Ishikawa (cell line): ENCODE measurements around the gene DOCK8.

Source experiments
- CEBPB ChIP-seq: IDR thresholded peaks from 2 replicates; pipeline ENCODE4 v1.6.1; 2012
- CREB1 ChIP-seq: IDR thresholded peaks from 2 replicates; pipeline ENCODE4 v1.6.1; 2012; ENCODE audit warnings: low read depth
- EGR1 ChIP-seq: IDR thresholded peaks from 2 replicates; pipeline ENCODE4 v1.6.1; 2012
- EP300 ChIP-seq: IDR thresholded peaks from 2 replicates; pipeline ENCODE4 v1.6.1; 2012; ENCODE audit warnings: borderline replicate concordance
- FOXM1 ChIP-seq: IDR thresholded peaks from 2 replicates; pipeline ENCODE4 v1.6.1; 2012; ENCODE audit warnings: low read depth, borderline replicate concordance
- NFIC ChIP-seq: IDR thresholded peaks from 2 replicates; pipeline ENCODE4 v1.6.1; 2012
- RAD21 ChIP-seq: IDR thresholded peaks from 2 replicates; pipeline ENCODE4 v1.6.1; 2012; ENCODE audit warnings: low read depth
- TAF1 ChIP-seq: IDR thresholded peaks from 2 replicates; pipeline ENCODE4 v1.6.1; 2012; ENCODE audit warnings: low read depth, mild to moderate bottlenecking
- TCF12 ChIP-seq: IDR thresholded peaks from 2 replicates; pipeline ENCODE4 v1.6.1; 2012; ENCODE audit warnings: low read depth
- TEAD4 ChIP-seq: IDR thresholded peaks from 2 replicates; pipeline ENCODE4 v1.6.1; 2012
- YY1 ChIP-seq: IDR thresholded peaks from 2 replicates; pipeline ENCODE4 v1.6.1; 2012; ENCODE audit warnings: low read depth
- ZBTB7A ChIP-seq: IDR thresholded peaks from 2 replicates; pipeline ENCODE4 v1.6.1; 2012; ENCODE audit warnings: low read depth
- TF ChIP-seq, protein P1 (sequence below): IDR thresholded peaks from 2 replicates; pipeline ENCODE4 v1.6.1; 2012
- TF ChIP-seq, protein P2 (sequence below): IDR thresholded peaks from 2 replicates; pipeline ENCODE4 v1.6.1; 2012
- TF ChIP-seq, protein P3 (sequence below): IDR thresholded peaks from 2 replicates; pipeline ENCODE4 v1.6.1; 2012; ENCODE audit warnings: low read depth, mild to moderate bottlenecking

DOCK8 gene

DNA sequence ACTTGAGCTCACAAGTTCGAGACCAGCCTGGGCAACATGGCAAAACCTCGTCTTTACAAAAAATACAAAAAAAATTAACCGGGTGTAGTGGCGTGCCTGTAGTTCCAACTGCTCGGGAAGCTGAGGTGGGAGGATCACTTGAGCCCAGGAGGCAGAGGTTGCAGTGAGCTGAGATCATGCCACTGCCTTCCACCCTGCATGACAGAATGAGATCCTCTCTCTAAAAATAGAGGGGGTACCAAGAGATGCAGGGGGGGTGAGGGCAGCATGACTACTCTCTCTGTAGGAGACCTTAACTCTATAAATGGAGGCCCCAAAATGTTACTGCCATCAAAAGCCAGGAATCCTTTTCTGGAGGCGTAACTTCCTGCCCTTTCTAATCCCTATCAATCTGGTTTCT is 243.9 kb downstream of the DOCK8 start:
- TF ChIP-seq TAF1: no peak
- no peak for TF ChIP-seq TEAD4
- TF ChIP-seq FOXM1: no peak
- no peak for TF ChIP-seq CREB1
- no peak for TF ChIP-seq ZBTB7A
- TF ChIP-seq, protein P1, sequence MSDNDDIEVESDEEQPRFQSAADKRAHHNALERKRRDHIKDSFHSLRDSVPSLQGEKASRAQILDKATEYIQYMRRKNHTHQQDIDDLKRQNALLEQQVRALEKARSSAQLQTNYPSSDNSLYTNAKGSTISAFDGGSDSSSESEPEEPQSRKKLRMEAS: no peak

DNA sequence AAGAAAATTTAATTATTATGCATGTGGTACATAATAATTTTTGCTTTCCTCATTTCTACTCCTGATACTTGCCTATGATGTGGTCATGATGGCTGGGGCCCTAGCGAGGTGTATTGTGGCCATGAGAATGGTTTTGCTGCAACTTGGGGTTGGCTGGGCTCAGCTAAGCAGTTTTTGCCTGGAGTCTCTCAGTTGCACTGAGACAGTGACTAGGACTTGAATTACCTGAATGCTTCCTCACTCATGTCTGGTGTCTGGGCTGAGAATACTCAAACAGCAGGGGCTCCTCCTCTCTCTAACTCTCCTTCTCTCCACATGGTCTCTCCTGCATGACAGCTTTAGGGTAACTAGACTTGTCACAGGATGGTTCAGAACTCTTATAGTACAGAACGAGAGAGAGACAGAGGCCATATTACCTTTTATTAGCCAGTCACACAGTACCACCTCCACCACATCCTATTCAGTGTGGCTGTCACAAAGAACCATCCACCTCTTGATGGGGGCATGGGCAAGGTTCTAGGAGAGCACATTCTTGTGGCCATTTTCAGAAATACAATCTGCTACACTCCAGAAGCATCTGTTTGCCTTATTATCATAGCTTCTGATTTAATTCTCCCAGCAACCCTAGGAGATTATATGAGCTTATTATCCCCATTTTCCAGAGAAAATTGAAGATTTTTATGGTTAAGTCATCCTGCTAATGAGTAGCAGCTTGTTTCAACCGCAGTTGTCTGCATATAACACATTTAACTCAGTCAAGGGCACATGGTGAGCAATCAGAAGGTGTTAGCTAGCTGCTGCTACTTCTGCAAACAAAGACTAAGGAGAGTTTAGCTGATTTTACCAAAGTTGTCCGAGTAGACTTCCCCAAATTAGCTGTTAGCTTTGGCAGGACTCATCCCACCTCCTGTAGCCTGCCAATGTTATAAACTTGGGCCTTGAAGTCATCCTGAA is 245.1 kb downstream of the DOCK8 start:
- TF ChIP-seq ZBTB7A (no peak), NFIC (no peak), EP300 (no peak)

DNA sequence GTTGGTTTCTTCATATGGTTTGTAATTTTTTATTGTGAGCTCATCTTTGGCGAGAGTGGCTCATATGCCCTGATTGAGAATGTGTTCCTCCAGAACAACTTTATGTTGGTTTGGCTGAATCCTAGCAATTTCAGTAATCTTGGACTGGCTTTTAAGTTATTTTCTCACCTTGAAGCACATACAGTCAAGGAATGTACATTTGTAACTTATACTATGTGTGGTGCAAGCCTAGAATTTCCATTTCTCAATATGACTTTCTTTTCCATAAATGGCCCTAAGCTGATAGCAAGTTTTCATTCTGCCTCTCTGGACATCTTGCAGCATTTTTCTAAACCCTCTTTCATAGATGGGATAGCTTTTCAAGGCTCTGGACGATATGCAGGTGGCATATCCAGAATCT is 247.5 kb downstream of the DOCK8 start:
- TF ChIP-seq NFIC (no peak), YY1 (no peak), TEAD4 (no peak), EP300 (no peak), CEBPB (no peak), RAD21 (no peak), TCF12 (no peak), CREB1 (no peak), EGR1 (no peak), ZBTB7A (no peak)
- TF ChIP-seq, protein P1: no peak
- TF ChIP-seq, protein P2, sequence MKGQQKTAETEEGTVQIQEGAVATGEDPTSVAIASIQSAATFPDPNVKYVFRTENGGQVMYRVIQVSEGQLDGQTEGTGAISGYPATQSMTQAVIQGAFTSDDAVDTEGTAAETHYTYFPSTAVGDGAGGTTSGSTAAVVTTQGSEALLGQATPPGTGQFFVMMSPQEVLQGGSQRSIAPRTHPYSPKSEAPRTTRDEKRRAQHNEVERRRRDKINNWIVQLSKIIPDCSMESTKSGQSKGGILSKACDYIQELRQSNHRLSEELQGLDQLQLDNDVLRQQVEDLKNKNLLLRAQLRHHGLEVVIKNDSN: no peak
- TF ChIP-seq, protein P3, sequence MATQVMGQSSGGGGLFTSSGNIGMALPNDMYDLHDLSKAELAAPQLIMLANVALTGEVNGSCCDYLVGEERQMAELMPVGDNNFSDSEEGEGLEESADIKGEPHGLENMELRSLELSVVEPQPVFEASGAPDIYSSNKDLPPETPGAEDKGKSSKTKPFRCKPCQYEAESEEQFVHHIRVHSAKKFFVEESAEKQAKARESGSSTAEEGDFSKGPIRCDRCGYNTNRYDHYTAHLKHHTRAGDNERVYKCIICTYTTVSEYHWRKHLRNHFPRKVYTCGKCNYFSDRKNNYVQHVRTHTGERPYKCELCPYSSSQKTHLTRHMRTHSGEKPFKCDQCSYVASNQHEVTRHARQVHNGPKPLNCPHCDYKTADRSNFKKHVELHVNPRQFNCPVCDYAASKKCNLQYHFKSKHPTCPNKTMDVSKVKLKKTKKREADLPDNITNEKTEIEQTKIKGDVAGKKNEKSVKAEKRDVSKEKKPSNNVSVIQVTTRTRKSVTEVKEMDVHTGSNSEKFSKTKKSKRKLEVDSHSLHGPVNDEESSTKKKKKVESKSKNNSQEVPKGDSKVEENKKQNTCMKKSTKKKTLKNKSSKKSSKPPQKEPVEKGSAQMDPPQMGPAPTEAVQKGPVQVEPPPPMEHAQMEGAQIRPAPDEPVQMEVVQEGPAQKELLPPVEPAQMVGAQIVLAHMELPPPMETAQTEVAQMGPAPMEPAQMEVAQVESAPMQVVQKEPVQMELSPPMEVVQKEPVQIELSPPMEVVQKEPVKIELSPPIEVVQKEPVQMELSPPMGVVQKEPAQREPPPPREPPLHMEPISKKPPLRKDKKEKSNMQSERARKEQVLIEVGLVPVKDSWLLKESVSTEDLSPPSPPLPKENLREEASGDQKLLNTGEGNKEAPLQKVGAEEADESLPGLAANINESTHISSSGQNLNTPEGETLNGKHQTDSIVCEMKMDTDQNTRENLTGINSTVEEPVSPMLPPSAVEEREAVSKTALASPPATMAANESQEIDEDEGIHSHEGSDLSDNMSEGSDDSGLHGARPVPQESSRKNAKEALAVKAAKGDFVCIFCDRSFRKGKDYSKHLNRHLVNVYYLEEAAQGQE: no peak

DNA sequence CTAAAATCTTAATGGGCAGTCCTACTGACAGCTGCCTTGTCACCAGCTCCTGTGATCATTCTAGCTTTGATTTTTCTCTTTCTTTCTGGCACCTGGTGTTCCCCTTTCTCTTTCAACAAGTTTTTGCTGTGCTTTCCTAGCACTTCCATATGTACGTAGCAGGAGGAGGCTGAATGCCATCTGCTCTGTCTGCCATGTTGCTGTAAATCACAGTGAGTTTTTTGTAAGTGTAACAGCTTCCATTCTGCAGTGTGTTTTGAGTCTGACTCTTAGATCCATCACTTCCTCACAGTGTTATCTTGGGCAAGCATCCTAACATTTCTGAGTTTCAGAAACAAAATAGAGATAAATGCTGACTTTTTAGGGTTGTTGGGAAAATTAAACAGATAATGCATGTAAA is 247.9 kb downstream of the DOCK8 start:
- TF ChIP-seq ZBTB7A: no peak
- TF ChIP-seq, protein P3: no peak
- TF ChIP-seq NFIC: no peak
- TF ChIP-seq YY1: no peak
- no peak for TF ChIP-seq EP300
- TF ChIP-seq FOXM1: no peak
- no peak for TF ChIP-seq CEBPB
- TF ChIP-seq, protein P2: no peak
- TF ChIP-seq, protein P1: no peak
- no peak for TF ChIP-seq TEAD4
- TF ChIP-seq RAD21: no peak
- TF ChIP-seq TAF1: no peak
- TF ChIP-seq EGR1: no peak
- TF ChIP-seq CREB1: no peak

DNA sequence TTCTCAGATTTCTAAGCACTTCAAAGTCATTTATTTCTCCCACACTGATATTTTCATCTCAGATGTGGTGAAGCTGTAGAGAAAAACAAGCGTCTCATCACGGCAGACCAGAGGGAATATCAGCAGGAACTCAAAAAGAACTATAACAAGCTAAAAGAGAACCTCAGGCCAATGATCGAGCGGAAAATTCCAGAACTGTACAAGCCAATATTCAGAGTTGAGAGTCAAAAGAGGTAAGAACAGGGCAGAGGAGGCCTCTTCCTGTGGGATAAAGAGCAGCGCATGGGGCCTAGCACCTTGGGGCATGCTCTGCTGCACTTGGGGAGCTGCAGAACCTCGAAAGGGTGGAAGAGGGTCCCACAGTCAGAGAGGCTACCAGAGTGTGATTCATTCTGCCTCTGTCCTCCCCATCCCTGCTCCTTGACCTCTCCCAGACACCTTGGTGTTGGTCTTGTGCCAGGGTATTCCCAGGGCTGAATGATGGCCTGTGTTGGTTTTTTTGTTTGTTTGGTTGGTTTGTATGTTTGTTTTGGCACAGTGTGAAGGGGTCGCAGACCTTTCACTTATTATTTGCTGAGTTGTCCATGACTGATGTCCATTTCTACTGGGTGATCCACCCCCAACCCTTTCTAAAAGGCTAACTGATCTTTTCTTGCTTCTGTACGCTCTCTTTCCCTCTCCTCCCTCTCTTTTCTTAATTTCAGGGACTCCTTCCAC is 248.9 kb downstream of the DOCK8 start:
- TF ChIP-seq, protein P2: no peak
- TF ChIP-seq RAD21 (no peak), EGR1 (no peak), TAF1 (no peak), TEAD4 (no peak), YY1 (no peak), NFIC (no peak), CEBPB (no peak), CREB1 (no peak), EP300 (no peak), TCF12 (no peak)
- TF ChIP-seq, protein P3: no peak
